Left kidney (tissue), 8 donors: ENCODE data around the gene GNA14. TPM values are rescaled to one million over a fixed set of nuclear protein-coding genes. Genes with fewer than 3 reads are reported as not detected.
"Not testable (repeated sequence)": the region's sequence is repeated elsewhere in the genome, so short reads cannot be mapped to it uniquely, and the experiment has no call there.

ENCODE experiments used
- DNase-seq: peaks from one replicate; pipeline ENCODE4 v3.0.0-alpha.2; 2013
- long read RNA-seq, 8 donors: transcript quantifications; one replicate each; lab custom pipeline, GENCODE V29; 2026
- polyA plus RNA-seq: library from polyadenylated mRNA; unstranded; fragments of 120-200 nt; gene quantifications from one replicate; pipeline ENCODE4 v1.2.1, GENCODE V29; 2013; ENCODE audit not compliant: insufficient read length

The GNA14 gene
- polyA plus RNA-seq, result 16.6 TPM
- long read RNA-seq, donor 1, transcript GNA14-201 (7 exons, 2,482 nt), result major isoform, 9 of 9 reads
- long read RNA-seq, donor 1, partial matches to known transcripts, result 0 of 9 reads
- long read RNA-seq, donor 1, other reads (novel, unspliced or antisense), result 0 of 9 reads
- long read RNA-seq, donor 2, transcript GNA14-201 (7 exons, 2,482 nt), result major isoform, 5 of 5 reads
- long read RNA-seq, donor 2, partial matches to known transcripts, result 0 of 5 reads
- long read RNA-seq, donor 2, other reads (novel, unspliced or antisense), result 0 of 5 reads
- long read RNA-seq, donor 3, partial matches to known transcripts, result 0 of 3 reads
- long read RNA-seq, donor 3, other reads (novel, unspliced or antisense), result 0 of 3 reads
- long read RNA-seq, donor 4, result 0 reads
- long read RNA-seq, donor 5, partial matches to known transcripts, result 0 of 3 reads
- long read RNA-seq, donor 5, other reads (novel, unspliced or antisense), result 0 of 3 reads
- long read RNA-seq, donor 6, partial matches to known transcripts, result 0 of 2 reads
- long read RNA-seq, donor 6, other reads (novel, unspliced or antisense), result 0 of 2 reads
- long read RNA-seq, donor 7, partial matches to known transcripts, result 0 of 5 reads
- long read RNA-seq, donor 7, other reads (novel, unspliced or antisense), result 0 of 5 reads
- long read RNA-seq, donor 8, partial matches to known transcripts, result 0 of 1 reads
- long read RNA-seq, donor 8, other reads (novel, unspliced or antisense), result 0 of 1 reads

GRCh38 chr9:77648234-77649108 lies at the start of gene GNA14:
GNA14 (minus strand) TSS chr9:77648322; CDS start chr9:77647793, 529 bp downstream.
- DNase-seq, result no peak

- no peak for DNase-seq
Measured at GRCh38 chr9:77697238-77697984, 49.3 kb upstream of the GNA14 start.

GRCh38 chr9:77690723-77691122 lies 42.6 kb upstream of the GNA14 start:
- not testable (repeated sequence) for DNase-seq

GRCh38 chr9:77690119-77690518 lies 42.0 kb upstream of the GNA14 start:
- not testable (repeated sequence) for DNase-seq

DNA sequence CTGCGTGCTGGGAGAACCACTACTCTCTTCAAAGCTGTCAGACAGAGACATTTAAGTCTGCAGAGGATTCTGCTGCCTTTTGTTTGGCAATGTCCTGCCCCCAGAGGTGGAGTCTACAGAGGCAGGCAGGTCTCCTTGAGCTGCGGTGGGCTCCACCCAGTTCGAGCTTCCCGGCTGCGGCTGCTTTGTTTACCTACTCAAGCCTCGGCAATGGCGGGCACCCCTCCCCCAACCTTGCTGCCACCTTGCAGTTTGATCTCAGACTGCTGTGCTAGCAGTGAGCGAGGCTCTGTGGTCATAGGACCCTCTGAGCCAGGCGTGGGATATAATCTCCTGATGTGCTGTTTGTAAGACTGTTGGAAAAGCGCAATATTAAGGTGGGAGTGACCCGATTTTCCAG lies 39.6 kb upstream of the GNA14 start:
- DNase-seq, result not testable (repeated sequence)

GRCh38 chr9:77680581-77680980 lies 32.5 kb upstream of the GNA14 start:
- DNase-seq, result no peak

GRCh38 chr9:77679661-77680368 lies 31.7 kb upstream of the GNA14 start:
- no peak for DNase-seq

DNA sequence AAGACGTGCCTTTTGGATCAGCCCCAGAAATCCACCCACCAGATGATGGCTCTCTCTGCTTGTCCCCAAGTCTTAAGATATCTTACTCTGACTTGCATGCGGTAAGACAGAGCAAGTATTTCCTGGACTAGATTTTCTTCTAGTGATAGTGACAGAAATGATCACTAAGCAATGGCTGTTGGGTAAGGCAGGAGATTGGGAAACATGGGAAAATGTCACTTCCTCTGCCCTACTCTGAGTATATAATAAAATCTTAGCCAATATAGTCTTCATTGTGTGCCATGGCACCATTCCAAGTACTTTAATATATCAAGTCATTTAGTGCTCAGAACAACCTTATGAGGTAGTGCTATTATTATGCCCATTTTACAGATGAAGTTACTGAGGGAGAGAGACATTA lies 31.0 kb upstream of the GNA14 start:
- DNase-seq, result no peak

- peak; percentile 38 for DNase-seq
Measured at GRCh38 chr9:77677957-77678535, 29.9 kb upstream of the GNA14 start.

- DNase-seq, result no peak
Measured at GRCh38 chr9:77677397-77677796, 29.3 kb upstream of the GNA14 start.

GRCh38 chr9:77673941-77674791 lies 26.0 kb upstream of the GNA14 start:
- DNase-seq, result peak; percentile 56

- no peak for DNase-seq
Measured at GRCh38 chr9:77672183-77672582, 24.1 kb upstream of the GNA14 start.

DNA sequence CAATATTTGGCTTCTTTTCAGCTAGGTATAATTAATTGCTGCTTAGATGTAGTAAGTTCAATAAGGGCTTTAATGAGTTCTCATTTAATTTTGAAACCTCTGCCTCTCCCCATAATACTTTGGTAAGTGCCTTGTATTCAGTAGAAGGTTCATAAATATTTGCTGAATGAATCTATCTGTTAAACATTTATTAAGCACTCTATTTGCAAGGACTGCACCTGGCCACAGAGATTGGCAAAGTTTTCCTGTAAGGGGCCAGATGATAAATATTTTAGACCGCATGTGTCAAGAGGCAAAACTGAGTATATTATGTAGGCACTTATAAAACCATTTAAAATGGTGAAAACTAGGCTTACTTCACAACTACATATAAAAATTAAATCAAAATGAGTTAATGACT lies 19.0 kb upstream of the GNA14 start:
- no peak for DNase-seq

GRCh38 chr9:77663754-77664153 lies 15.6 kb upstream of the GNA14 start:
- no peak for DNase-seq

GRCh38 chr9:77661566-77662085 lies 13.5 kb upstream of the GNA14 start:
- DNase-seq, result no peak

- no peak for DNase-seq
Measured at GRCh38 chr9:77659926-77660325, 11.8 kb upstream of the GNA14 start.

GRCh38 chr9:77651203-77651602 lies 3.1 kb upstream of the GNA14 start:
- no peak for DNase-seq

DNA sequence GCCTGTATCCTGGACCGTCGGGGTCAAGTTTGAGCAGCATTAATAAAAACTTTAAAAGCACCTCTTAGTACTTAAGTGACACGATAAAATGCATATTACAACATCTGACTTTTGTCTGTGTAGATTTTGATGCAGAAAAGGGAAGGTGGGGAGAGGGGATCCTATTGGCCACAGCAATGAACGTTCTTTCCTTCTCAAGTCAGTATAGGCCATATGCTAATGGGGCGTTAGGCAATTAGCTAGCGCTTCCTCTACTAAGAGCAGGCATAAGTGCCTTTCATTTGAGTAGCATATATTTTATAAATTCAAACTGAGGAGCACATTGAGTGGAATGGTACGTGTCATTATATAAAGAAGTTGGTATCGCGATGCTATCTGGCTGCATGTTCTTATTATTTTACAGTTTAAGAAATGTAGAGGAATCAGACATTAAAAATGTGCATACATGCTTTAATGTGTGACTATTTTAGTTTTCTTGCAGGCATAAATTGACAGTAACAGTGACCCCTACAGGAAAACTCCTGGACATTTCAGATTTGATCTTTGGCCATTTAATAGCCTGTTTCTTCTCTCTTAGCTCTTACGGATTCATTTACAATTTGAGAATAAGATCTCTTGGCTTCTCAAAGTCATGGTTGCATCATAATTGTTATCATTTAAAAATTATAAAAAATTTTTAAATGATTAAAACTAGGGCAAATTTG lies 1.1 kb upstream of the GNA14 start:
- no peak for DNase-seq
